Measurements from ENCODE around the gene RSPH10B.
"Not testable (repeated sequence)": the region's sequence is repeated elsewhere in the genome, so short reads cannot be mapped to it uniquely, and the experiment has no call there.

DNA sequence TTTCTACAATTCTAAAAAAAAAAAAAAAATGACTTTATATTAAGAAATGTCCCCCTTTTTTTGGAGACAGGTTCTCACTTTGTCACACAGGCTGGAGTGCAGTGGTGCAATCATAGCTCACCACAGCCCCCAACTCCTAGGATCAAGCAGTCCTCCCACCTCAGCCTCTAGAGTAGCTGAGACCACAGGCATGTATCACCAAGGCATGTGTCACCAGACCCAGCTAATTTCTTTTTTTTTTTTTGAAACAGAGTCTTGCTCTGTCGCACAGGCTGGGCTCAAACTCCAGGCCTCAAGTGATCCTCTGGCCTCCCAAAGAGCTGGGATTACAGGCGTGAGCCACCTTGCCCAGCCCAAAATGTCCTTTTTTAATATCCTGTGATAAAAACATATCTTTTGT, 46.3 kb downstream of the RSPH10B start:
- TF ChIP-seq POLR2A, TAF1 (IDR thresholded peaks at IDR 0.05; ENCODE audit: low read depth, low read length): not testable (repeated sequence)
